PFSK-1 (cell line): ENCODE data around the gene PLAC1.

ENCODE experiments used
- FOXP2 ChIP-seq: optimal IDR thresholded peaks from 2 replicates; pipeline ENCODE3; 2011; ENCODE audit warnings: borderline replicate concordance, control low read depth, inconsistent platforms; ENCODE audit not compliant: insufficient read depth; ENCODE audit errors: extremely low read length, extremely low read depth
- POLR2AphosphoS5 ChIP-seq: IDR thresholded peaks from 2 replicates; pipeline ENCODE4 v1.6.1; 2012; ENCODE audit warnings: low read depth, mild to moderate bottlenecking, control low read depth, low read length, moderate library complexity
- SIN3A ChIP-seq: IDR thresholded peaks from 2 replicates; pipeline ENCODE4 v1.6.1; 2012; ENCODE audit warnings: mild to moderate bottlenecking, low read length, moderate library complexity, borderline replicate concordance; ENCODE audit not compliant: insufficient read depth
- TAF1 ChIP-seq: IDR thresholded peaks from 2 replicates; pipeline ENCODE4 v1.6.1; 2012; ENCODE audit warnings: low read length, control low read depth, borderline replicate concordance; ENCODE audit not compliant: insufficient read depth
- TF ChIP-seq, protein P1 (sequence below), 2 experiments: IDR thresholded peaks; 2 replicates each; pipeline versions ENCODE4 v1.6.1 to v1.8.0; 2011 to 2012; ENCODE audit warnings: low read depth in 2 of 2, low read length in 2 of 2, control low read depth in 1 of 2, inconsistent platforms in 1 of 2, mild to moderate bottlenecking in 1 of 2, moderate library complexity in 1 of 2; ENCODE audit not compliant: insufficient read depth in 1 of 2

Gene PLAC1

DNA sequence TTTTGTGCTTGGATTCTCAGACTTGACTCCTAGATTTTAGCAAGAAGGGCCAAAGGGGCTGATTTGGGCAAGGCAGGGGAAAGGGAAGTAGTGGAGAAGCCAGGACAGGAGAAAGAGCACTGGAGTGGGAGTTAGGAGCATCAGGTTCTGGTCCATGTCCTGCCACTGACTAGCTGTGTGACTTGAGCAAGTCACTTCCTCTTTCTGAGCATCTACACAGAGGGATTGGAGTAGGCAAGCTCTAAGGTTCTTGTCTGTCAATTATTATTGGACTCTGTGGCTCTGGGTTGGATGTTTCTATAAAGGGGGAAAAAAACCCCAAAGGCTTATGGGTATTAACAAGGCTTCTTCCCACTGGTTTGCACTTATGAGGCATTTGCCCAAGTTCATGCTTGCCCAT lies 24.4 kb downstream of the PLAC1 start:
- no peak for TF ChIP-seq SIN3A
- no peak for TF ChIP-seq POLR2AphosphoS5
- TF ChIP-seq TAF1, result no peak
- TF ChIP-seq, protein P1, sequence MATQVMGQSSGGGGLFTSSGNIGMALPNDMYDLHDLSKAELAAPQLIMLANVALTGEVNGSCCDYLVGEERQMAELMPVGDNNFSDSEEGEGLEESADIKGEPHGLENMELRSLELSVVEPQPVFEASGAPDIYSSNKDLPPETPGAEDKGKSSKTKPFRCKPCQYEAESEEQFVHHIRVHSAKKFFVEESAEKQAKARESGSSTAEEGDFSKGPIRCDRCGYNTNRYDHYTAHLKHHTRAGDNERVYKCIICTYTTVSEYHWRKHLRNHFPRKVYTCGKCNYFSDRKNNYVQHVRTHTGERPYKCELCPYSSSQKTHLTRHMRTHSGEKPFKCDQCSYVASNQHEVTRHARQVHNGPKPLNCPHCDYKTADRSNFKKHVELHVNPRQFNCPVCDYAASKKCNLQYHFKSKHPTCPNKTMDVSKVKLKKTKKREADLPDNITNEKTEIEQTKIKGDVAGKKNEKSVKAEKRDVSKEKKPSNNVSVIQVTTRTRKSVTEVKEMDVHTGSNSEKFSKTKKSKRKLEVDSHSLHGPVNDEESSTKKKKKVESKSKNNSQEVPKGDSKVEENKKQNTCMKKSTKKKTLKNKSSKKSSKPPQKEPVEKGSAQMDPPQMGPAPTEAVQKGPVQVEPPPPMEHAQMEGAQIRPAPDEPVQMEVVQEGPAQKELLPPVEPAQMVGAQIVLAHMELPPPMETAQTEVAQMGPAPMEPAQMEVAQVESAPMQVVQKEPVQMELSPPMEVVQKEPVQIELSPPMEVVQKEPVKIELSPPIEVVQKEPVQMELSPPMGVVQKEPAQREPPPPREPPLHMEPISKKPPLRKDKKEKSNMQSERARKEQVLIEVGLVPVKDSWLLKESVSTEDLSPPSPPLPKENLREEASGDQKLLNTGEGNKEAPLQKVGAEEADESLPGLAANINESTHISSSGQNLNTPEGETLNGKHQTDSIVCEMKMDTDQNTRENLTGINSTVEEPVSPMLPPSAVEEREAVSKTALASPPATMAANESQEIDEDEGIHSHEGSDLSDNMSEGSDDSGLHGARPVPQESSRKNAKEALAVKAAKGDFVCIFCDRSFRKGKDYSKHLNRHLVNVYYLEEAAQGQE (IDR thresholded peaks at IDR 0.05; ENCODE audit: insufficient read depth in 1 of 2, low read depth in 2 of 2, low read length in 2 of 2), result no peak
- TF ChIP-seq FOXP2, result no peak

DNA sequence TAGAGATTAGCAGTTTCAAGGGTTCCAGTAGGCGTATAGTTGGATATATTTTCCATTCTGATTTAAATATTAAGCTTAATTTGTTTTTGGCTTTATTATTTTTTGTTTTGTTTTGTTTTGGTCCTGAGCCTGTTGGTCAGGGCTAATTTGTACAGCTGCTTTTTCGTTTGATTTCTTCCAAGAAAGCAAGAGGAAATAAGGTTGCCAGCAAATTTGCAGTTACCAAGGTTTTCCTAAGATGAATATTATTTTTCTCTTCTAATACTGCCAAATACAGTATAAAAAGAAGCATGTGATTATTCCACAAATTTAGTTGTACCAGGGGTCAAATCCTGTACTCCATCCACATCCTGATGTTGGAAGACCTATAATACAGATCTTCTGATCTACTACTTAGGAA lies 24.9 kb downstream of the PLAC1 start:
- no peak for TF ChIP-seq TAF1
- TF ChIP-seq SIN3A, result no peak
- TF ChIP-seq, protein P1 (IDR thresholded peaks at IDR 0.05; ENCODE audit: insufficient read depth in 1 of 2, low read depth in 2 of 2, low read length in 2 of 2), result no peak
- TF ChIP-seq POLR2AphosphoS5, result no peak
- TF ChIP-seq FOXP2, result no peak

DNA sequence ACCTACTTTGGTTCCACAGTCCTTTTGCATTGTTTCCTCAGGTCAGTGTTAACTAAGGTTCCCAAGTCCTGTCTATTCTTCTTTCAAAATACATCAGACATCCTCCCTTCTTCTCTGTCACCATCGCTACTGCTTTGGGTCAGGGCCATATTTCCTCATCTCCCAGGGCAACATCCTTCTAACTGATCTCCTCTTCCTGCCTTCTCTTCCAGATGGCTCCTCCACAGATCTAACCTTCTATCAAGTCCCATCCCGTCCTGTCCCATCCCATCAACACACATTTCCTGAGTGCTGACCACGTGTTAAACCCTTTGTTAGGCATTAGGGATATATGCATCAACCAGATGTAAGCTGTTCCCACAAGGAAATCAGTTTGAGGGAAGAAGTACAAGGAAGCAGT lies 25.9 kb downstream of the PLAC1 start:
- no peak for TF ChIP-seq TAF1
- no peak for TF ChIP-seq FOXP2
- TF ChIP-seq, protein P1 (IDR thresholded peaks at IDR 0.05; ENCODE audit: insufficient read depth in 1 of 2, low read depth in 2 of 2, low read length in 2 of 2), result no peak

DNA sequence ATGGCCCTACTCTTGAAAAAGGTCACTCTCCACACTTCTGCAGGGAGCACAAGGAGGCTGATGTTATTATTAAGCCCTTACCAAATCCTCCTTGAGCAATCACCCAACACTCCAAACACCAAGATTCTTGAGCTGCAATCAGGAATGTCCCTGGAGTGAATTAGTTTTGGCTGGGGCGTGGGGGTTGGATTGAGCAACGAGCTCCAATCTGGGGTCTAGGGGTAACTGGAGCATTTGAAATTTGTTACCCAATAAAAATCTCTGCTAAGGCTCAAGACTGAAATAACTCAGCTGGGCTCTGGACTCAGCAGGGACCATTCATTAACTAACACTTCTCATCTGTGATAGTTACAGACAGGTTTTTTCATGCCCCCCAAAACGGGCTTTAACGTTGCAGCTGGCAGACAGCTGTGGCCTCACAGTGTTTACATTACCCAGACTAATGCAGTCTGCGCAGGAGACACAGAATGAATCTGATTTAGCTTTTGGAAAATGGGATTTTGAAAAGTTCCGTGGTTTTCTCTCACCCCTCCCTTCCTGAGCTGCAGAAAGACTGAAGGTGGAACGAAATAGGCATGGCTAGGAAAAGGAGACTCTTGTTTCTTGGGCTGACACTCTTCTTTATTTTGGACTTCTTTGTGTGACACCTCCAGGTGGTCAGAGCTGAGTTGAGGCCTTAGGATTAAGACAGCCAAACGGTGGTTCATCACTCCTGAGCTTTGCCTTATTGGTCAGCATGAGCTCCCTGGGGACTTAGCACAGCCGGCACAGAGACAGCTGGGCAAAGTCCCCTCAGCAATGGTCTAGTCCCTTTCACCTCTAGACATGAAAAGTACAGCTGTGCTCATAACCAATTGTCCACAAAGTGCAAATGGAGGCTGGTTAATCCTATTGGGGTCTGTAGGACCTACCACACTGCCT lies 26.6 kb downstream of the PLAC1 start:
- no peak for TF ChIP-seq FOXP2
- TF ChIP-seq POLR2AphosphoS5, result no peak
- no peak for TF ChIP-seq TAF1
- TF ChIP-seq, protein P1 (IDR thresholded peaks at IDR 0.05; ENCODE audit: insufficient read depth in 1 of 2, low read depth in 2 of 2, low read length in 2 of 2), result no peak
- no peak for TF ChIP-seq SIN3A
